ENCODE results near the gene CACNA1B.

DNA sequence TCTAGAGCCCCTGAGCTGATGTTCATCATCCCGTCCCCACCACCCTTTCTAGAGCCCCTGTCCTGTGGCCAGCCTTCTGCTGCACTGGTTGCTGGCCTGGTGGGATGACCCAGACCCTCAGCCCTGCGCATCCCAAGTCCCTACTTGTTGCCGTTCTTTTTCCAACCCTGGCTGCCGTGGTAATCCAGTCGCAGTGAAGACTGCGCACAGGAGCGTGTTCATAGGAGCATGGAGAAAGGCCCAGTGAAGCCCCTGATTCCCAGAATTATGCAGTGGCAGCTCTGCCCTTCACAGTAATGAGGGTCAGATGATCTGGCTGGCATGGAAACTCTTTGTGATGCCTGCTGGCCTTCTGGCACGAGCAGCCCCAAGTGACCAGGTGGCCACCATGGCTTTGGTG lies 183.3 kb downstream of the CACNA1B start:
- TF ChIP-seq RAD21 (IDR thresholded peaks at IDR 0.05; ENCODE audit: low read length): no peak
- TF ChIP-seq, protein P1, sequence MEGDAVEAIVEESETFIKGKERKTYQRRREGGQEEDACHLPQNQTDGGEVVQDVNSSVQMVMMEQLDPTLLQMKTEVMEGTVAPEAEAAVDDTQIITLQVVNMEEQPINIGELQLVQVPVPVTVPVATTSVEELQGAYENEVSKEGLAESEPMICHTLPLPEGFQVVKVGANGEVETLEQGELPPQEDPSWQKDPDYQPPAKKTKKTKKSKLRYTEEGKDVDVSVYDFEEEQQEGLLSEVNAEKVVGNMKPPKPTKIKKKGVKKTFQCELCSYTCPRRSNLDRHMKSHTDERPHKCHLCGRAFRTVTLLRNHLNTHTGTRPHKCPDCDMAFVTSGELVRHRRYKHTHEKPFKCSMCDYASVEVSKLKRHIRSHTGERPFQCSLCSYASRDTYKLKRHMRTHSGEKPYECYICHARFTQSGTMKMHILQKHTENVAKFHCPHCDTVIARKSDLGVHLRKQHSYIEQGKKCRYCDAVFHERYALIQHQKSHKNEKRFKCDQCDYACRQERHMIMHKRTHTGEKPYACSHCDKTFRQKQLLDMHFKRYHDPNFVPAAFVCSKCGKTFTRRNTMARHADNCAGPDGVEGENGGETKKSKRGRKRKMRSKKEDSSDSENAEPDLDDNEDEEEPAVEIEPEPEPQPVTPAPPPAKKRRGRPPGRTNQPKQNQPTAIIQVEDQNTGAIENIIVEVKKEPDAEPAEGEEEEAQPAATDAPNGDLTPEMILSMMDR (conservative IDR thresholded peaks at IDR 0.05; ENCODE audit: low read depth, low read length): no peak
- no peak for TF ChIP-seq ELK1 (IDR thresholded peaks at IDR 0.05; ENCODE audit: borderline replicate concordance, low read depth, low read length)
- TF ChIP-seq MXI1 (IDR thresholded peaks at IDR 0.05; ENCODE audit: borderline replicate concordance, low read depth, low read length): no peak

Data from IMR-90 (cell line).